Caco-2 (cell line): ENCODE measurements around the gene KRTAP10-4. TPM values are rescaled to one million over a fixed set of nuclear protein-coding genes. Genes with fewer than 3 reads are reported as not detected.

ENCODE experiments used
- BruUV-seq: library from RNA; stranded (reverse); fragments of 400-500 nt; replicated peaks from 2 replicates; lab custom pipeline; 2021; lab: Mats Ljungman, UMichigan
- CTCF ChIA-PET: fragments of 300-600 bp; sonication (Branson Sonifier 250); formaldehyde crosslinking; loops from one replicate; lab custom pipeline; 2022; ENCODE audit warnings: antibody characterized with exemption; lab: Charles Lee
- POLR2A ChIA-PET: fragments of 300-600 bp; sonication (Branson Sonifier 250); formaldehyde crosslinking; loops from one replicate; lab custom pipeline; 2022; ENCODE audit warnings: antibody characterized with exemption; lab: Charles Lee
- DNase-seq, 2 experiments: peaks; one replicate each; pipeline versions ENCODE4 v3.0.0 to v3.0.0-alpha.2; 2020 to 2022
- H3K27me3 ChIP-seq: replicated peaks from 2 replicates; pipeline ENCODE4 v1.6.0; 2011; ENCODE audit warnings: low read length; ENCODE audit not compliant: control insufficient read depth, insufficient read depth
- H3K36me3 ChIP-seq: 2 replicates; pipeline ENCODE4 v1.5.1; 2011; ENCODE audit warnings: low read length; ENCODE audit not compliant: control insufficient read depth, insufficient read depth
- H3K4me1 ChIP-seq: fragments of 250-450 bp; sonication (Bioruptor Pico); 2 replicates; pipeline ENCODE4 v1.5.1; 2020; ENCODE audit warnings: mild to moderate bottlenecking
- H3K4me3 ChIP-seq: 2 replicates; pipeline ENCODE4 v1.5.1; 2011; ENCODE audit warnings: low read depth, mild to moderate bottlenecking, control low read depth, low read length
- H3K9me3 ChIP-seq: fragments of 250-450 bp; sonication (Bioruptor Pico); 2 replicates; pipeline ENCODE4 v1.5.1; 2020; ENCODE audit warnings: mild to moderate bottlenecking, moderate library complexity
- H3K27ac Mint-ChIP-seq: one replicate; pipeline ENCODE4 v1.8.0; 2022; ENCODE audit warnings: mixed read lengths; ENCODE audit not compliant: unreplicated experiment
- H3K27me3 Mint-ChIP-seq: one replicate; pipeline ENCODE4 v1.8.0; 2022; ENCODE audit warnings: mixed read lengths; ENCODE audit not compliant: insufficient read depth, unreplicated experiment
- H3K36me3 Mint-ChIP-seq: one replicate; pipeline ENCODE4 v1.8.0; 2022; ENCODE audit warnings: mild to moderate bottlenecking, mixed read lengths; ENCODE audit not compliant: insufficient read depth, unreplicated experiment
- H3K4me1 Mint-ChIP-seq: one replicate; pipeline ENCODE4 v1.8.0; 2022; ENCODE audit warnings: low read depth, mixed read lengths; ENCODE audit not compliant: unreplicated experiment
- H3K4me3 Mint-ChIP-seq: one replicate; pipeline ENCODE4 v1.8.0; 2022; ENCODE audit warnings: mild to moderate bottlenecking, moderate library complexity, mixed read lengths; ENCODE audit not compliant: unreplicated experiment
- H3K9me3 Mint-ChIP-seq: one replicate; pipeline ENCODE4 v1.8.0; 2022; ENCODE audit warnings: mixed read lengths; ENCODE audit not compliant: unreplicated experiment
- intact Hi-C: fragments of 100-400 bp; cut with micrococcal nuclease; formaldehyde crosslinking; loops from one replicate; pipeline ENCODE4 v1.10.0; 2022; ENCODE audit not compliant: unreplicated experiment
- total RNA-seq: library from RNA; stranded (reverse); gene quantifications from 2 replicates; pipeline ENCODE4 v1.2.3, GENCODE V29; 2022
- TF ChIP-seq, protein P1 (sequence below), 2 experiments: fragments of 200-600 bp in 1 of 2; IDR thresholded peaks; 1 replicate in 1 of 2; 2 replicates in 1 of 2; pipeline versions ENCODE4 v1.5.1 to v1.8.0; 2011 to 2022; ENCODE audit warnings: antibody characterized with exemption in 1 of 2, control low read depth in 1 of 2, inconsistent platforms in 1 of 2, low read depth in 1 of 2, low read length in 1 of 2, mild to moderate bottlenecking in 1 of 2, moderate library complexity in 1 of 2; ENCODE audit not compliant: insufficient read depth in 1 of 2, severe bottlenecking in 1 of 2, unreplicated experiment in 1 of 2

Gene KRTAP10-4
- total RNA-seq, 1 experiment from 2014 or later = not detected

DNA sequence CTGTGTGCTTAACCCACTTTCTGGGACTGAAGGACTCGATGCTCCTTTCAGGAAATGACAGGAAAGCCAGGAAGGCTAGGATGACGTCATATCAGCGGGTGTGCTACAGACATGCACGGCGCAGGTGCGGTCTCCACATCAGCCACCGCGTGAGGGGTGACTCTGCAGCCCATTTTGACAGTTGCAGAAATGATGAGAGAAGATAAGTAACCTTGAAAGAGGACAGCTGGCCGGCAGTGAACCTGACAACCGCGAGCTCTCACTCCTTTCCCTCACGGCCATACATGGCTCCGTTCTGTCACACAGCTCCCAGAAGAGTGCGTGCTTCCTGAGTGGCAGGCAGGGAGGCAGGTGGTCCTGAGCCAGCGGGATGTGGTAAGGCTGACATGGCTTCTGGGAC, 8.5 kb downstream of the KRTAP10-4 start:
- Histone ChIP-seq H3K4me3 (no peak overlapping the region), H3K27me3 (no peaks in the 10 kb centered on the region), H3K9me3 (peaks cover 18% of the 10 kb centered on the region), H3K36me3 (no peaks in the 10 kb centered on the region), H3K4me1 (no peaks in the 10 kb centered on the region)
- no TSS peak for BruUV-seq
- H3K4me1 Mint-ChIP-seq = no peaks in the 10 kb centered on the region
- H3K27me3 Mint-ChIP-seq = peaks cover 6% of the 10 kb centered on the region
- DNase-seq = no peak
- peaks cover 5% of the 10 kb centered on the region for H3K36me3 Mint-ChIP-seq
- ChIA-PET CTCF (no interaction called here), POLR2A (no interaction called here)
- peaks cover 49% of the 10 kb centered on the region for H3K9me3 Mint-ChIP-seq
- intact Hi-C loops = no loop called here
- no peak overlapping the region for H3K27ac Mint-ChIP-seq
- no peak overlapping the region for H3K4me3 Mint-ChIP-seq
- TF ChIP-seq, protein P1, sequence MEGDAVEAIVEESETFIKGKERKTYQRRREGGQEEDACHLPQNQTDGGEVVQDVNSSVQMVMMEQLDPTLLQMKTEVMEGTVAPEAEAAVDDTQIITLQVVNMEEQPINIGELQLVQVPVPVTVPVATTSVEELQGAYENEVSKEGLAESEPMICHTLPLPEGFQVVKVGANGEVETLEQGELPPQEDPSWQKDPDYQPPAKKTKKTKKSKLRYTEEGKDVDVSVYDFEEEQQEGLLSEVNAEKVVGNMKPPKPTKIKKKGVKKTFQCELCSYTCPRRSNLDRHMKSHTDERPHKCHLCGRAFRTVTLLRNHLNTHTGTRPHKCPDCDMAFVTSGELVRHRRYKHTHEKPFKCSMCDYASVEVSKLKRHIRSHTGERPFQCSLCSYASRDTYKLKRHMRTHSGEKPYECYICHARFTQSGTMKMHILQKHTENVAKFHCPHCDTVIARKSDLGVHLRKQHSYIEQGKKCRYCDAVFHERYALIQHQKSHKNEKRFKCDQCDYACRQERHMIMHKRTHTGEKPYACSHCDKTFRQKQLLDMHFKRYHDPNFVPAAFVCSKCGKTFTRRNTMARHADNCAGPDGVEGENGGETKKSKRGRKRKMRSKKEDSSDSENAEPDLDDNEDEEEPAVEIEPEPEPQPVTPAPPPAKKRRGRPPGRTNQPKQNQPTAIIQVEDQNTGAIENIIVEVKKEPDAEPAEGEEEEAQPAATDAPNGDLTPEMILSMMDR (IDR thresholded peaks at IDR 0.05; ENCODE audit: insufficient read depth in 1 of 2, low read depth in 1 of 2, low read length in 1 of 2, severe bottlenecking in 1 of 2, unreplicated experiment in 1 of 2) = no peak

DNA sequence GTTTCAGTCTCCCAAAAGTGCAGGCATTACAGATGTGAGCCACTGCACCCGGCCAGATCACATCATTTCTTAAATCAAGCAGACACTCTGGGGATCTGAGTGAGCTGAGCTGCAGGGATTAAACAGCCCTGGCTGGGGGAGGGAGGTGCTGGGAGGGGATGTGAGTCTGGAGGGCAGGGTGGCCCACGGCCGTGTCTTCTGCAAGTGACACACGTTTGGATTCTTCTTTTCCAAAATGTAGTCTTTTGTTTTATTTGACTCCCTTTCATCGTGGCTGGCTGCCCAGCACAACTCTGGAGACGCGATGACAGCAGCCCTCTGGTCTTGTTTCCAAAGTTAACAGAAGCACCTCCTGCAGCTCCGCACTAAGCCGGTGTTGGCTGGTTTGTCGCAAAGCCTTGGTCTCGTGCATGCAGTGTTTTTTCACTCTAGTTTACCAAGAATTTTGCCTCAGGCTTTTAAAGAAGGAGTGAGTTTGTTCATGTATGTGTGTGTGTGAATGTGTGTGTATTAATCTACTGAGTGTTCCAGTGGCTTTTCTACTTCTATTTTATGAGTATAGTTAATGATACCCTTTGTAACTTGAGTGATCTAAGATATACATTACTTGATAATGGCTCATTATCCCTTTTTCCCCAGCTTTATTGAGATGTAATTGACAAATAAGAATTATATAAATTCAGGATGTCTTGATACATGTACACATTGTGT, 9.7 kb downstream of the KRTAP10-4 start:
- H3K9me3 ChIP-seq = peaks cover 18% of the 10 kb centered on the region
- no peak overlapping the region for H3K4me3 ChIP-seq
- DNase-seq = no peak
- no TSS peak for BruUV-seq
- no peaks in the 10 kb centered on the region for H3K36me3 ChIP-seq
- Mint-ChIP-seq H3K4me1 (no peaks in the 10 kb centered on the region), H3K27ac (no peak overlapping the region), H3K27me3 (peaks cover 6% of the 10 kb centered on the region), H3K4me3 (no peak overlapping the region), H3K36me3 (peaks cover 5% of the 10 kb centered on the region), H3K9me3 (peaks cover 37% of the 10 kb centered on the region)
- H3K4me1 ChIP-seq = no peaks in the 10 kb centered on the region
- ChIA-PET POLR2A (no interaction called here), CTCF (no interaction called here)
- no peaks in the 10 kb centered on the region for H3K27me3 ChIP-seq
- TF ChIP-seq, protein P1 (IDR thresholded peaks at IDR 0.05; ENCODE audit: insufficient read depth in 1 of 2, low read depth in 1 of 2, low read length in 1 of 2, severe bottlenecking in 1 of 2, unreplicated experiment in 1 of 2) = no peak
- intact Hi-C loops = no loop called here

DNA sequence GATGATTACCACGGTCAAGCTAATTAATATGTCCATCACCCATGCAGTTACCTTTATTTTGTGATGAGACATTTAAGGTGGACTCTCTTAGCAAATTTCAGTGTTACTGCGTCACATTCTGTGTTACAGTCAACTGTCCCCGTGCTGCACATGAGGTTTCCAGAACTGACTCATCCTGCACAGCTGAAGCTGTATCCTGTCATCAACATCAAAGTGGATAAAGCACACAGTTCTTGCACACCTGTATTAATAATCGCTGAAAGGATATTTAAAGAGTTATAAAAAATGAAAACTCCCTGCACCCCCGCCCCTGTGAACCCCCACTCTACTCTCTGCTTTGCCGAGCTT, 10.2 kb downstream of the KRTAP10-4 start:
- CTCF ChIA-PET = no interaction called here

More for the DNA sequence above, 10.2 kb downstream of the KRTAP10-4 start:
- H3K27ac Mint-ChIP-seq = no peak overlapping the region
- H3K4me1 ChIP-seq = no peaks in the 10 kb centered on the region
- H3K4me1 Mint-ChIP-seq = no peaks in the 10 kb centered on the region
- H3K9me3 Mint-ChIP-seq = peaks cover 36% of the 10 kb centered on the region
- peaks cover 5% of the 10 kb centered on the region for H3K36me3 Mint-ChIP-seq
- H3K4me3 Mint-ChIP-seq = no peak overlapping the region
- no TSS peak for BruUV-seq
- no peak for DNase-seq
- POLR2A ChIA-PET = no interaction called here
- no peak overlapping the region for H3K4me3 ChIP-seq
- intact Hi-C loops = no loop called here
- no peaks in the 10 kb centered on the region for H3K36me3 ChIP-seq
- peaks cover 18% of the 10 kb centered on the region for H3K9me3 ChIP-seq
- peaks cover 6% of the 10 kb centered on the region for H3K27me3 Mint-ChIP-seq
- TF ChIP-seq, protein P1 (IDR thresholded peaks at IDR 0.05; ENCODE audit: insufficient read depth in 1 of 2, low read depth in 1 of 2, low read length in 1 of 2, severe bottlenecking in 1 of 2, unreplicated experiment in 1 of 2) = no peak
- no peaks in the 10 kb centered on the region for H3K27me3 ChIP-seq
